Neuronal stem cell (in vitro differentiated cells): ENCODE results near the gene TMEM233.

ENCODE experiments used
- DNase-seq: peaks from one replicate; pipeline ENCODE4 v3.0.0-alpha.2; 2013; ENCODE audit warnings: low spot score
- H2AFZ ChIP-seq: one replicate; pipeline ENCODE4 v1.6.1; 2013; ENCODE audit warnings: mild to moderate bottlenecking, low read length, inconsistent platforms
- H2AK5ac ChIP-seq: 2 replicates; pipeline ENCODE4 v1.6.1; 2013; ENCODE audit warnings: low read depth, mild to moderate bottlenecking, inconsistent platforms, low read length, moderate library complexity, mixed read lengths
- H2BK120ac ChIP-seq: 2 replicates; pipeline ENCODE4 v1.6.1; 2013; ENCODE audit warnings: low read depth, mild to moderate bottlenecking, inconsistent platforms, low read length, moderate library complexity, mixed read lengths
- H2BK12ac ChIP-seq: one replicate; pipeline ENCODE4 v1.6.1; 2013; ENCODE audit warnings: low read length, inconsistent platforms
- H2BK15ac ChIP-seq: 2 replicates; pipeline ENCODE4 v1.6.1; 2013; ENCODE audit warnings: mild to moderate bottlenecking, low read length, inconsistent platforms, mixed read lengths
- H2BK5ac ChIP-seq: one replicate; pipeline ENCODE4 v1.6.1; 2013; ENCODE audit warnings: inconsistent platforms, mild to moderate bottlenecking, low read length, moderate library complexity
- H3K14ac ChIP-seq: one replicate; pipeline ENCODE4 v1.6.1; 2013; ENCODE audit warnings: low read length, inconsistent platforms
- H3K18ac ChIP-seq: 2 replicates; pipeline ENCODE4 v1.6.1; 2013; ENCODE audit warnings: low read length, inconsistent platforms
- H3K23ac ChIP-seq: 2 replicates; pipeline ENCODE4 v1.6.1; 2013; ENCODE audit warnings: low read depth, mild to moderate bottlenecking, mixed read lengths, low read length, inconsistent platforms; ENCODE audit not compliant: poor library complexity
- H3K27ac ChIP-seq: replicated peaks from 3 replicates; pipeline ENCODE4 v1.5.1; 2013; ENCODE audit warnings: low read length, inconsistent platforms
- H3K27me3 ChIP-seq, 3 experiments: 2 replicates each; pipeline ENCODE4 v1.6.1; 2013; ENCODE audit warnings: low read length in 3 of 3, mild to moderate bottlenecking in 2 of 3, inconsistent platforms in 1 of 3, low read depth in 1 of 3, mixed read lengths in 1 of 3, moderate library complexity in 1 of 3; ENCODE audit not compliant: control insufficient read depth in 3 of 3, insufficient read depth in 3 of 3
- H3K36me3 ChIP-seq, 2 donors: replicated peaks in 1 of 2; 2 replicates each; pipeline ENCODE4 v1.6.1; 2013; ENCODE audit warnings: low read length in 2 of 2; ENCODE audit not compliant: control insufficient read depth in 2 of 2, insufficient read depth in 2 of 2
- H3K4ac ChIP-seq: 2 replicates; pipeline ENCODE4 v1.6.1; 2013; ENCODE audit warnings: inconsistent platforms, mild to moderate bottlenecking, low read length, moderate library complexity
- H3K4me1 ChIP-seq, 2 donors: 1 replicate in 1 of 2; 2 replicates in 1 of 2; pipeline ENCODE4 v1.6.1; 2013; ENCODE audit warnings: low read length in 2 of 2, low read depth in 1 of 2; ENCODE audit not compliant: control insufficient read depth in 2 of 2, insufficient read depth in 1 of 2
- H3K4me2 ChIP-seq: one replicate; pipeline ENCODE4 v1.6.1; 2013; ENCODE audit warnings: mild to moderate bottlenecking, low read length, inconsistent platforms; ENCODE audit not compliant: insufficient read depth, poor library complexity, severe bottlenecking
- H3K4me3 ChIP-seq, 2 donors: 2 replicates each; pipeline ENCODE4 v1.5.1; 2013; ENCODE audit warnings: low read length in 2 of 2, mild to moderate bottlenecking in 2 of 2, inconsistent platforms in 1 of 2, moderate library complexity in 1 of 2
- H3K79me1 ChIP-seq: one replicate; pipeline ENCODE4 v1.6.1; 2013; ENCODE audit warnings: low read depth, mild to moderate bottlenecking, inconsistent platforms, low read length, moderate library complexity
- H3K9ac ChIP-seq: one replicate; pipeline ENCODE4 v1.6.1; 2013; ENCODE audit warnings: mild to moderate bottlenecking, low read depth, low read length, inconsistent platforms; ENCODE audit not compliant: poor library complexity
- H3K9me3 ChIP-seq, 2 donors: replicated peaks in 1 of 2; 2 replicates each; pipeline versions ENCODE3 to v1.6.1; 2013; ENCODE audit warnings: low read length in 2 of 2, mild to moderate bottlenecking in 2 of 2, inconsistent platforms in 1 of 2, low read depth in 1 of 2, mixed read lengths in 1 of 2, moderate library complexity in 1 of 2; ENCODE audit not compliant: control insufficient read depth in 2 of 2, insufficient read depth in 1 of 2
- H4K8ac ChIP-seq: one replicate; pipeline ENCODE4 v1.6.1; 2013; ENCODE audit warnings: low read depth, mild to moderate bottlenecking, inconsistent platforms, low read length, moderate library complexity
- H4K91ac ChIP-seq: one replicate; pipeline ENCODE4 v1.6.1; 2013; ENCODE audit warnings: low read length, low read depth, mild to moderate bottlenecking, inconsistent platforms; ENCODE audit not compliant: poor library complexity
- WGBS, 2 donors: extraction: QIAGEN DNeasy Blood & Tissue Kit; methylation state at CpG; one replicate each; pipeline ENCODE4 v1.1.7; 2013; ENCODE audit warnings: missing lambda C conversion rate in 2 of 2, mixed read lengths in 1 of 2; ENCODE audit not compliant: insufficient read length in 2 of 2, insufficient replicate concordance in 1 of 2; ENCODE audit errors: extremely low coverage in 2 of 2; 5-methylcytosine and 5-hydroxymethylcytosine counted together

TMEM233 gene

DNA sequence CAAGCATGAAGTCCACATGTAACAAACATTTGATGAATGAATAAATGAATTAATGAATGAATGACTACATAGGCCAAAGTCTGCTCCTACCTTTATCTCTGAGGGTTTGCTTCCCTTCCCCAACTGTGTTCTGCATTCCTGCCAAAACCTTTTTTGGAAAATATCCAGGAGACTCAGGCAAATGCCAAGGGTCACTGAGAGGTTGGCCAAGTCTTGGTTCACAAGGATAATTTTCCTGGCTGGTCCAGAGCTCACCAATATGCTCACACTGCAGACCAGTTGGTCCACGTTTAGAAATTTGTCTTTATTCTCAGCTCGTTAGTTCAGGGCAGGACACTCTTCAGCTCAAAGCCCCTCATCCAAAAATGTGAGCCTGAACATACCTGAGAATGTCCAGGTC is 10.2 kb downstream of the TMEM233 start:
- Histone ChIP-seq H3K27me3 (peaks cover 0 to 15% (median 0%) of the 10 kb centered on the region in 3 experiments), H3K14ac (no peak overlapping the region)

DNA sequence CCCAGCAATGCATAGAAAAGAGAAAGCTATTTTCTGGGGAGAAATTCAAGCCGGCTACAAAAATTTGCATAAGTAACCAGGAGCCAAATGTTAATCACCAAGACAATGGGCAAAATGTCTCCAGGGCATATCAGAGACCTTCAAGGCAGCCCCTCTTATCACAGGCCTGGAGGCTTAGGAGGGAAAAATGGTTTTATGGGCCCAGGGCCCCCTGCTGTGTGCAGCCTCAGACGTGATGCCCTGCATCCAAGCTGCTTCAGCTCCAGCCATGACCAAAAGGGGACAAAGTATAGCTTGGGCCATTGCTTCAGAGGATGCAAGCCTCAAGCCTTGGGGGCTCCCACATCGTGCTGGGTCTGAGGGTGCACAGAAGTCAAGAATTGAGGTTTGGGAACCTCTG is 15.8 kb downstream of the TMEM233 start:
- no peak overlapping the region for H3K18ac ChIP-seq
- H3K27me3 ChIP-seq, result peaks cover 0 to 3% (median 0%) of the 10 kb centered on the region in 3 experiments
- H3K14ac ChIP-seq, result no peak overlapping the region
- H3K9me3 ChIP-seq, result peaks cover 0 to 1% of the 10 kb centered on the region in 2 donors
- H3K9ac ChIP-seq, result no peak overlapping the region
- no peak overlapping the region for H2AFZ ChIP-seq
- no peak overlapping the region for H2BK5ac ChIP-seq
- no peak overlapping the region for H3K27ac ChIP-seq
- H4K91ac ChIP-seq, result no peak overlapping the region
- no peak overlapping the region for H2BK15ac ChIP-seq
- no peaks in the 10 kb centered on the region for H3K36me3 ChIP-seq
- H2BK120ac ChIP-seq, result no peak overlapping the region
- no peaks in the 10 kb centered on the region for H3K4me1 ChIP-seq
- no peak overlapping the region for H3K4me3 ChIP-seq
- no peak overlapping the region for H3K23ac ChIP-seq
- no peak for DNase-seq
- no peak overlapping the region for H2BK12ac ChIP-seq
- H3K4me2 ChIP-seq, result no peak overlapping the region
- H4K8ac ChIP-seq, result no peak overlapping the region
- no peak overlapping the region for H2AK5ac ChIP-seq
- H3K79me1 ChIP-seq, result no peaks in the 10 kb centered on the region
- H3K4ac ChIP-seq, result no peak overlapping the region
- no CpG with 5 or more reads among the region's 3 CpGs for WGBS, 2 donors

More for the DNA sequence above, 10.2 kb downstream of the TMEM233 start:
- Histone ChIP-seq H3K9ac (no peak overlapping the region), H3K27ac (no peak overlapping the region), H3K79me1 (no peaks in the 10 kb centered on the region), H3K4me3 (no peak overlapping the region), H2BK12ac (no peak overlapping the region), H3K4me1 (no peaks in the 10 kb centered on the region), H3K9me3 (no peaks in the 10 kb centered on the region), H2BK15ac (no peak overlapping the region), H3K18ac (no peak overlapping the region), H2AFZ (no peak overlapping the region), H3K23ac (no peak overlapping the region), H3K36me3 (no peaks in the 10 kb centered on the region), H2AK5ac (no peak overlapping the region), H4K8ac (no peak overlapping the region), H3K4ac (no peak overlapping the region), H2BK120ac (no peak overlapping the region), H3K4me2 (no peak overlapping the region), H2BK5ac (no peak overlapping the region), H4K91ac (no peak overlapping the region)
- no peak for DNase-seq
- no CpG with 5 or more reads among the region's 2 CpGs for WGBS, 2 donors

GRCh38 chr12:119613319-119613936 is 19.9 kb downstream of the TMEM233 start:
- H3K14ac ChIP-seq, result no peak overlapping the region
- H3K4me1 ChIP-seq, result no peaks in the 10 kb centered on the region
- H3K18ac ChIP-seq, result no peak overlapping the region
- H2BK120ac ChIP-seq, result no peak overlapping the region
- DNase-seq, result no peak
- H3K23ac ChIP-seq, result no peak overlapping the region
- no peak overlapping the region for H3K9ac ChIP-seq
- no peak overlapping the region for H4K8ac ChIP-seq
- no peak overlapping the region for H2AFZ ChIP-seq
- H3K79me1 ChIP-seq, result no peaks in the 10 kb centered on the region
- no peak overlapping the region for H3K4me2 ChIP-seq
- H3K27me3 ChIP-seq, result no peaks in the 10 kb centered on the region
- H2BK12ac ChIP-seq, result no peak overlapping the region
- no peaks in the 10 kb centered on the region for H3K36me3 ChIP-seq
- WGBS, 2 donors, result no CpG with 5 or more reads among the region's 9 CpGs
- H2BK5ac ChIP-seq, result no peak overlapping the region
- no peak overlapping the region for H2AK5ac ChIP-seq
- no peak overlapping the region for H4K91ac ChIP-seq
- H3K4ac ChIP-seq, result no peak overlapping the region
- H2BK15ac ChIP-seq, result no peak overlapping the region
- H3K27ac ChIP-seq, result no peak overlapping the region
- H3K9me3 ChIP-seq, result peaks cover 0 to 1% of the 10 kb centered on the region in 2 donors
- no peak overlapping the region for H3K4me3 ChIP-seq

GRCh38 chr12:119614705-119615104 is 21.1 kb downstream of the TMEM233 start:
- no peak overlapping the region for H4K8ac ChIP-seq
- H2AFZ ChIP-seq, result no peak overlapping the region
- H3K4me3 ChIP-seq, result no peak overlapping the region
- H3K4me2 ChIP-seq, result no peak overlapping the region
- H3K27me3 ChIP-seq, result no peaks in the 10 kb centered on the region
- no peaks in the 10 kb centered on the region for H3K79me1 ChIP-seq
- H3K18ac ChIP-seq, result no peak overlapping the region
- H3K4ac ChIP-seq, result no peak overlapping the region
- H2BK120ac ChIP-seq, result no peak overlapping the region
- H4K91ac ChIP-seq, result no peak overlapping the region
- H2BK12ac ChIP-seq, result no peak overlapping the region
- H3K14ac ChIP-seq, result no peak overlapping the region
- no peak overlapping the region for H3K9ac ChIP-seq
- no peak for DNase-seq
- H2BK5ac ChIP-seq, result no peak overlapping the region
- H3K4me1 ChIP-seq, result no peaks in the 10 kb centered on the region
- H3K9me3 ChIP-seq, result no peaks in the 10 kb centered on the region
- H2AK5ac ChIP-seq, result no peak overlapping the region
- no peak overlapping the region for H2BK15ac ChIP-seq
- H3K23ac ChIP-seq, result no peak overlapping the region
- H3K27ac ChIP-seq, result no peak overlapping the region
- H3K36me3 ChIP-seq, result no peaks in the 10 kb centered on the region
